GM21529 (cell line): ENCODE measurements around the gene PDE4D.

Source experiments
- ATAC-seq: cut with Tn5 transposase; IDR thresholded peaks from one replicate; pipeline ENCODE4 v1.9.1; 2021; ENCODE audit not compliant: unreplicated experiment

The PDE4D gene

GRCh38 chr5:59560553-59560952 is 333.0 kb downstream of the PDE4D start:
- ATAC-seq = no peak

- no peak for ATAC-seq
Observed at GRCh38 chr5:59559847-59560246, 333.7 kb downstream of the PDE4D start.

- no peak for ATAC-seq
Observed at GRCh38 chr5:59559323-59559722, 334.2 kb downstream of the PDE4D start.

GRCh38 chr5:59558501-59558900 is 335.0 kb downstream of the PDE4D start:
- ATAC-seq = no peak

- no peak for ATAC-seq
Observed at GRCh38 chr5:59557572-59557971, 336.0 kb downstream of the PDE4D start.

- no peak for ATAC-seq
Observed at GRCh38 chr5:59555596-59555995, 337.9 kb downstream of the PDE4D start.

- ATAC-seq = no peak
Observed at GRCh38 chr5:59554501-59554900, 339.0 kb downstream of the PDE4D start.

- ATAC-seq = no peak
Observed at GRCh38 chr5:59553992-59554391, 339.5 kb downstream of the PDE4D start.

- ATAC-seq = no peak
Observed at GRCh38 chr5:59548807-59549357, 344.6 kb downstream of the PDE4D start.

GRCh38 chr5:59547731-59548130 is 345.8 kb downstream of the PDE4D start:
- no peak for ATAC-seq

GRCh38 chr5:59544573-59544972 is 349.0 kb downstream of the PDE4D start:
- ATAC-seq = no peak

GRCh38 chr5:59543821-59544442 is 349.6 kb downstream of the PDE4D start:
- no peak for ATAC-seq

GRCh38 chr5:59542851-59543820 is 350.4 kb downstream of the PDE4D start:
- no peak for ATAC-seq

GRCh38 chr5:59542306-59542705 is 351.2 kb downstream of the PDE4D start:
- no peak for ATAC-seq

GRCh38 chr5:59540366-59540765 is 353.2 kb downstream of the PDE4D start:
- no peak for ATAC-seq

GRCh38 chr5:59538750-59539121 is 354.8 kb downstream of the PDE4D start:
- ATAC-seq = no peak

GRCh38 chr5:59537961-59538749 is 355.4 kb downstream of the PDE4D start:
- ATAC-seq = no peak

GRCh38 chr5:59536875-59537274 is 356.7 kb downstream of the PDE4D start:
- ATAC-seq = no peak

- ATAC-seq = no peak
Observed at GRCh38 chr5:59535561-59535960, 358.0 kb downstream of the PDE4D start.

GRCh38 chr5:59533730-59534108 is 359.8 kb downstream of the PDE4D start:
- ATAC-seq = no peak

GRCh38 chr5:59532979-59533729 is 360.4 kb downstream of the PDE4D start:
- no peak for ATAC-seq
